SK-N-SH treated with all-trans-retinoic acid at 6 μM for 48 hours (cell line): ENCODE data around the gene POLE4.

ENCODE experiments used
- BACH2 ChIP-seq: fragments of 250-450 bp; sonication (Bioruptor Pico); IDR thresholded peaks from 2 replicates; pipeline ENCODE4 v1.9.0; 2021; ENCODE audit warnings: mild to moderate bottlenecking, borderline replicate concordance
- CSRNP3 ChIP-seq: fragments of 250-450 bp; sonication (Bioruptor Pico); IDR thresholded peaks from 2 replicates; pipeline ENCODE4 v1.5.1; 2021; ENCODE audit warnings: mild to moderate bottlenecking, moderate library complexity
- GLIS3 ChIP-seq: fragments of 250-450 bp; sonication (Bioruptor Pico); IDR thresholded peaks from 2 replicates; pipeline ENCODE4 v1.5.0; 2020; ENCODE audit warnings: mild to moderate bottlenecking, moderate library complexity
- PATZ1 ChIP-seq: fragments of 250-450 bp; sonication (Bioruptor Pico); IDR thresholded peaks from 2 replicates; pipeline ENCODE4 v1.8.0; 2020; ENCODE audit warnings: mild to moderate bottlenecking, moderate library complexity, borderline replicate concordance
- POU6F1 ChIP-seq: fragments of 250-450 bp; sonication (Bioruptor Pico); IDR thresholded peaks from 2 replicates; pipeline ENCODE4 v1.8.0; 2021; ENCODE audit warnings: low read depth, mild to moderate bottlenecking, moderate library complexity, borderline replicate concordance
- PPARA ChIP-seq: fragments of 250-450 bp; sonication (Bioruptor Pico); IDR thresholded peaks from 2 replicates; pipeline ENCODE4 v1.5.0; 2020; ENCODE audit warnings: mild to moderate bottlenecking, borderline replicate concordance
- TCF4 ChIP-seq: fragments of 250-450 bp; sonication (Bioruptor Pico); IDR thresholded peaks from 2 replicates; pipeline ENCODE4 v1.8.0; 2021; ENCODE audit warnings: mild to moderate bottlenecking, moderate library complexity, borderline replicate concordance
- TSHZ2 ChIP-seq: fragments of 250-450 bp; sonication (Bioruptor Pico); IDR thresholded peaks from 2 replicates; pipeline ENCODE4 v1.5.0; 2020; ENCODE audit warnings: mild to moderate bottlenecking, moderate library complexity
- ZFP3 ChIP-seq: fragments of 250-450 bp; sonication (Bioruptor Pico); IDR thresholded peaks from 2 replicates; pipeline ENCODE4 v1.5.0; 2020; ENCODE audit warnings: mild to moderate bottlenecking, moderate library complexity
- ZFP30 ChIP-seq: fragments of 450-650 bp; formaldehyde crosslinking; IDR thresholded peaks from 2 replicates; pipeline ENCODE4 v1.5.0; 2022; ENCODE audit warnings: mild to moderate bottlenecking, moderate library complexity
- ZNF565 ChIP-seq: fragments of 450-650 bp; formaldehyde crosslinking; conservative IDR thresholded peaks from 2 replicates; pipeline ENCODE4 v1.5.0; 2020; ENCODE audit warnings: low read depth, mild to moderate bottlenecking, moderate library complexity
- ZNF8 ChIP-seq: fragments of 450-650 bp; formaldehyde crosslinking; IDR thresholded peaks from 2 replicates; pipeline ENCODE4 v1.5.0; 2020; ENCODE audit warnings: mild to moderate bottlenecking, moderate library complexity

GRCh38 chr2:74947703-74948102, 10.7 kb upstream of the POLE4 start:
- TF ChIP-seq CSRNP3 (no peak), PPARA (CRISPR knock-in tag) (no peak), BACH2 (CRISPR knock-in tag) (no peak), ZNF8 (CRISPR knock-in tag) (no peak), TCF4 (CRISPR knock-in tag) (no peak), PATZ1 (CRISPR knock-in tag) (no peak), GLIS3 (CRISPR knock-in tag) (no peak), ZFP3 (CRISPR knock-in tag) (no peak), TSHZ2 (CRISPR knock-in tag) (no peak), ZFP30 (CRISPR knock-in tag) (no peak), ZNF565 (no peak), POU6F1 (CRISPR knock-in tag) (no peak)
